ENCODE measurements around the gene KCNS3.

- TF ChIP-seq CTCF (IDR thresholded peaks at IDR 0.05; ENCODE audit: low read depth, low read length, poor library complexity, severe bottlenecking) = no peak
- TF ChIP-seq EZH2phosphoT487 (IDR thresholded peaks at IDR 0.05; ENCODE audit: borderline replicate concordance, low read length) = no peak
Observed at GRCh38 chr2:17846676-17847075, 31.8 kb upstream of the KCNS3 start.

All from DOHH2 (cell line).